GM15510 (cell line): ENCODE data around the gene MISP.

Experiments used
- POLR2A ChIP-seq: IDR thresholded peaks from 3 replicates; pipeline ENCODE4 v1.6.1; 2011; ENCODE audit warnings: borderline replicate concordance; ENCODE audit not compliant: insufficient read length; ENCODE audit errors: extremely low read depth

MISP gene

GRCh38 chr19:795073-795611 lies 44.2 kb downstream of the MISP start:
- no peak for TF ChIP-seq POLR2A

- no peak for TF ChIP-seq POLR2A
Observed at GRCh38 chr19:795691-796581, 45.0 kb downstream of the MISP start.

GRCh38 chr19:796692-797527 lies 46.0 kb downstream of the MISP start, which contains the start of gene PTBP1:
TSS of gene PTBP1 (plus strand) at chr19:797452. CDS start at chr19:797498, 46 bp downstream.
- TF ChIP-seq POLR2A: peak; percentile 94

- TF ChIP-seq POLR2A: peak; percentile 52
Observed at GRCh38 chr19:797528-798414, 46.9 kb downstream of the MISP start.

GRCh38 chr19:798415-799075 lies 47.6 kb downstream of the MISP start:
- no peak for TF ChIP-seq POLR2A

- TF ChIP-seq POLR2A: no peak
Observed at GRCh38 chr19:799076-799881, 48.4 kb downstream of the MISP start.

- TF ChIP-seq POLR2A: no peak
Observed at GRCh38 chr19:800360-801029, 49.6 kb downstream of the MISP start.

GRCh38 chr19:801030-801860 lies 50.3 kb downstream of the MISP start:
- peak; percentile 14 for TF ChIP-seq POLR2A

- TF ChIP-seq POLR2A: no peak
Observed at GRCh38 chr19:801861-802497, 51.1 kb downstream of the MISP start.

- TF ChIP-seq POLR2A: no peak
Observed at GRCh38 chr19:802498-803098, 51.7 kb downstream of the MISP start.

GRCh38 chr19:803099-803561 lies 52.2 kb downstream of the MISP start:
- TF ChIP-seq POLR2A: no peak
